Loucy (cell line): ENCODE data around the gene TRIOBP.
A peak's percentile ranks its signal among the peaks of the same experiment; 100 is the strongest.

Source experiments
- H2AFZ ChIP-seq: fragments of 200-600 bp; sonication (generic); 2 replicates; pipeline ENCODE4 v1.6.0; 2016; ENCODE audit warnings: antibody characterized with exemption, mild to moderate bottlenecking, low read length, moderate library complexity
- H3F3A ChIP-seq: fragments of 200-600 bp; 2 replicates; pipeline ENCODE4 v1.6.0; 2016; ENCODE audit warnings: antibody characterized with exemption, low read depth, mild to moderate bottlenecking
- H3K27me3 ChIP-seq: fragments of 200-600 bp; sonication (generic); 2 replicates; pipeline ENCODE4 v1.6.1; 2014; ENCODE audit warnings: low read length, mild to moderate bottlenecking; ENCODE audit not compliant: insufficient read depth, poor library complexity, severe bottlenecking
- H3K36me3 ChIP-seq: fragments of 200-600 bp; sonication (generic); 2 replicates; pipeline ENCODE4 v1.6.1; 2016; ENCODE audit warnings: low read length; ENCODE audit not compliant: insufficient read depth
- H3K4me1 ChIP-seq: fragments of 200-600 bp; sonication (generic); 2 replicates; pipeline ENCODE4 v1.5.1; 2014; ENCODE audit warnings: low read length, mild to moderate bottlenecking; ENCODE audit not compliant: insufficient read depth, poor library complexity, severe bottlenecking
- H3K4me2 ChIP-seq: fragments of 200-600 bp; sonication (generic); 2 replicates; pipeline ENCODE4 v1.6.0; 2014; ENCODE audit warnings: antibody characterized with exemption, low read length, low read depth, mild to moderate bottlenecking; ENCODE audit not compliant: poor library complexity, severe bottlenecking
- H3K4me3 ChIP-seq: fragments of 200-600 bp; sonication (generic); 2 replicates; pipeline ENCODE4 v1.5.1; 2014; ENCODE audit warnings: low read length, mild to moderate bottlenecking, mixed read lengths; ENCODE audit not compliant: poor library complexity, severe bottlenecking
- H3K79me2 ChIP-seq: fragments of 200-600 bp; sonication (generic); 2 replicates; pipeline ENCODE4 v1.6.1; 2014; ENCODE audit warnings: low read length; ENCODE audit not compliant: insufficient read depth
- H3K9ac ChIP-seq: fragments of 200-600 bp; sonication (generic); 2 replicates; pipeline ENCODE4 v1.6.0; 2014; ENCODE audit warnings: mild to moderate bottlenecking, low read depth, low read length, moderate library complexity; ENCODE audit not compliant: poor library complexity, severe bottlenecking
- H3K9me2 ChIP-seq: fragments of 200-600 bp; sonication (generic); replicated peaks from 2 replicates; pipeline ENCODE4 v1.6.1; 2016; ENCODE audit warnings: low read depth, low read length, mixed read lengths
- H3K9me3 ChIP-seq: fragments of 200-600 bp; sonication (generic); 2 replicates; pipeline ENCODE4 v1.6.1; 2014; ENCODE audit warnings: mild to moderate bottlenecking, antibody characterized with exemption, low read length, low read depth; ENCODE audit not compliant: insufficient read depth
- H4K20me1 ChIP-seq: fragments of 200-600 bp; sonication (generic); 2 replicates; pipeline ENCODE4 v1.6.0; 2014; ENCODE audit warnings: antibody characterized with exemption, low read length, mild to moderate bottlenecking; ENCODE audit not compliant: insufficient read depth, poor library complexity, severe bottlenecking
- CTCF ChIP-seq: fragments of 200-600 bp; sonication (generic); conservative IDR thresholded peaks from 2 replicates; pipeline ENCODE4 v1.5.1; 2014; ENCODE audit warnings: mild to moderate bottlenecking, antibody characterized with exemption, low read length
- EZH2phosphoT487 ChIP-seq: fragments of 200-600 bp; IDR thresholded peaks from 2 replicates; pipeline ENCODE4 v1.6.1; 2018; ENCODE audit warnings: antibody characterized with exemption, mild to moderate bottlenecking, moderate library complexity, borderline replicate concordance

The TRIOBP gene

GRCh38 chr22:37742376-37743171 lies 45.7 kb downstream of the TRIOBP start:
- Histone ChIP-seq H3K9me2 (no peaks in the 10 kb centered on the region), H2AFZ (no peak overlapping the region), H3K9ac (no peak overlapping the region), H4K20me1 (peaks cover 10% of the 10 kb centered on the region), H3K9me3 (no peaks in the 10 kb centered on the region), H3K4me3 (no peak overlapping the region), H3K27me3 (no peaks in the 10 kb centered on the region), H3F3A (0 out of 2 replicates have a peak, but pooled peaks cover 4% of the 10 kb centered on the region), H3K79me2 (peaks cover 22% of the 10 kb centered on the region), H3K4me1 (peaks cover 19% of the 10 kb centered on the region), H3K36me3 (no peaks in the 10 kb centered on the region), H3K4me2 (no peak overlapping the region)
- TF ChIP-seq CTCF (no peak), EZH2phosphoT487 (no peak)

- H2AFZ ChIP-seq, result no peak overlapping the region
- no peaks in the 10 kb centered on the region for H3K36me3 ChIP-seq
- no peaks in the 10 kb centered on the region for H3K9me3 ChIP-seq
- no peaks in the 10 kb centered on the region for H3K27me3 ChIP-seq
- 0 out of 2 replicates have a peak, but pooled peaks cover 4% of the 10 kb centered on the region for H3F3A ChIP-seq
- no peak overlapping the region for H3K4me3 ChIP-seq
- H3K4me1 ChIP-seq, result peaks cover 36% of the 10 kb centered on the region
- TF ChIP-seq CTCF (no peak), EZH2phosphoT487 (no peak)
- peak overlapping the region; percentile 12 for H3K9ac ChIP-seq
- no peak overlapping the region for H3K4me2 ChIP-seq
- H4K20me1 ChIP-seq, result peaks cover 21% of the 10 kb centered on the region
- H3K9me2 ChIP-seq, result no peaks in the 10 kb centered on the region
- H3K79me2 ChIP-seq, result peaks cover 42% of the 10 kb centered on the region
These were observed 47.7 kb downstream of the TRIOBP start for GRCh38 chr22:37744589-37744988.

- Histone ChIP-seq H3K4me1 (peaks cover 46% of the 10 kb centered on the region), H3K4me3 (peak overlapping the region; percentile 89), H3K36me3 (no peaks in the 10 kb centered on the region), H3F3A (0 out of 2 replicates have a peak, but pooled peaks cover 4% of the 10 kb centered on the region), H4K20me1 (peaks cover 26% of the 10 kb centered on the region), H3K4me2 (peak overlapping the region; percentile 87), H2AFZ (peak overlapping the region; percentile 90), H3K9me2 (no peaks in the 10 kb centered on the region), H3K9ac (peak overlapping the region; percentile 95), H3K9me3 (no peaks in the 10 kb centered on the region), H3K27me3 (no peaks in the 10 kb centered on the region), H3K79me2 (peaks cover 52% of the 10 kb centered on the region)
- TF ChIP-seq CTCF, result no peak
These were observed 48.9 kb downstream of the TRIOBP start for GRCh38 chr22:37745548-37746365.
